H9 (cell line): ENCODE data around the gene IQSEC1. TPM values are rescaled to one million over a fixed set of nuclear protein-coding genes. Genes with fewer than 3 reads are reported as not detected.

Experiments used
- DNase-seq: peaks from one replicate; pipeline ENCODE4 v3.0.0-alpha.2; 2017
- H2AFZ ChIP-seq: one replicate; pipeline ENCODE4 v1.6.1; 2013; ENCODE audit warnings: mild to moderate bottlenecking, low read length, control low read depth, moderate library complexity
- H2AK5ac ChIP-seq: 2 replicates; pipeline ENCODE4 v1.6.1; 2013; ENCODE audit warnings: low read length, control low read depth, mixed read lengths; ENCODE audit not compliant: insufficient read length
- H2BK120ac ChIP-seq: one replicate; pipeline ENCODE4 v1.6.1; 2013; ENCODE audit warnings: low read depth, mild to moderate bottlenecking, low read length, control low read depth, inconsistent platforms; ENCODE audit not compliant: poor library complexity, severe bottlenecking
- H2BK12ac ChIP-seq: 2 replicates; pipeline ENCODE4 v1.6.1; 2013; ENCODE audit warnings: low read length, control low read depth, mixed read lengths, low read depth; ENCODE audit not compliant: insufficient read length
- H2BK15ac ChIP-seq: 2 replicates; pipeline ENCODE4 v1.6.1; 2013; ENCODE audit warnings: low read depth, low read length, control low read depth
- H2BK20ac ChIP-seq: one replicate; pipeline ENCODE4 v1.6.1; 2013; ENCODE audit warnings: low read depth, mild to moderate bottlenecking, low read length, control low read depth, inconsistent platforms; ENCODE audit not compliant: poor library complexity, severe bottlenecking
- H2BK5ac ChIP-seq: 2 replicates; pipeline ENCODE4 v1.6.1; 2013; ENCODE audit warnings: low read length, control low read depth, mixed read lengths; ENCODE audit not compliant: insufficient read length
- H3K14ac ChIP-seq: 2 replicates; pipeline ENCODE4 v1.6.1; 2013; ENCODE audit warnings: low read length, control low read depth; ENCODE audit not compliant: insufficient read depth
- H3K18ac ChIP-seq: 2 replicates; pipeline ENCODE4 v1.6.1; 2013; ENCODE audit warnings: low read depth, mild to moderate bottlenecking, mixed read lengths, low read length, control low read depth; ENCODE audit not compliant: insufficient read length
- H3K23ac ChIP-seq: 2 replicates; pipeline ENCODE4 v1.6.1; 2013; ENCODE audit warnings: low read length, control low read depth, mixed read lengths, low read depth; ENCODE audit not compliant: insufficient read length
- H3K23me2 ChIP-seq: 2 replicates; pipeline ENCODE4 v1.6.1; 2013; ENCODE audit warnings: low read depth, mild to moderate bottlenecking, mixed read lengths, low read length, control low read depth; ENCODE audit not compliant: insufficient read length, poor library complexity, severe bottlenecking
- H3K27ac ChIP-seq: 2 replicates; pipeline ENCODE4 v1.5.1; 2013; ENCODE audit warnings: low read length, control low read depth, mixed read lengths, low read depth; ENCODE audit not compliant: insufficient read length
- H3K27me3 ChIP-seq: 2 replicates; pipeline ENCODE4 v1.6.1; 2013; ENCODE audit warnings: low read length, control low read depth, inconsistent platforms; ENCODE audit not compliant: insufficient read depth
- H3K4ac ChIP-seq: 2 replicates; pipeline ENCODE4 v1.6.1; 2013; ENCODE audit warnings: low read depth, mild to moderate bottlenecking, control low read depth, inconsistent platforms, low read length, moderate library complexity
- H3K4me1 ChIP-seq: 2 replicates; pipeline ENCODE4 v1.6.1; 2013; ENCODE audit warnings: low read length, control low read depth, inconsistent platforms; ENCODE audit not compliant: insufficient read depth
- H3K4me2 ChIP-seq: 2 replicates; pipeline ENCODE4 v1.6.1; 2013; ENCODE audit warnings: low read length, control low read depth, mixed read lengths; ENCODE audit not compliant: insufficient read length, insufficient read depth
- H3K56ac ChIP-seq: 2 replicates; pipeline ENCODE4 v1.6.1; 2013; ENCODE audit warnings: low read depth, mild to moderate bottlenecking, mixed read lengths, low read length, control low read depth; ENCODE audit not compliant: insufficient read length
- H3K79me1 ChIP-seq: 2 replicates; pipeline ENCODE4 v1.6.1; 2013; ENCODE audit warnings: low read depth, mild to moderate bottlenecking, moderate library complexity, low read length, control low read depth, inconsistent platforms; ENCODE audit not compliant: insufficient read depth, poor library complexity, severe bottlenecking
- H3K79me2 ChIP-seq: 2 replicates; pipeline ENCODE4 v1.6.1; 2013; ENCODE audit warnings: low read length, control low read depth, inconsistent platforms; ENCODE audit not compliant: insufficient read depth
- H3K9ac ChIP-seq: 2 replicates; pipeline ENCODE4 v1.6.1; 2013; ENCODE audit warnings: low read length, control low read depth, mixed read lengths; ENCODE audit not compliant: insufficient read length; ENCODE audit errors: extremely low read depth
- H3K9me3 ChIP-seq: one replicate; pipeline ENCODE4 v1.6.1; 2013; ENCODE audit warnings: low read depth, low read length, inconsistent platforms; ENCODE audit not compliant: control insufficient read depth
- H3T11ph ChIP-seq: one replicate; pipeline ENCODE4 v1.6.1; 2013; ENCODE audit warnings: mild to moderate bottlenecking, low read length, control low read depth, inconsistent platforms
- H4K20me1 ChIP-seq: one replicate; pipeline ENCODE4 v1.6.1; 2013; ENCODE audit not compliant: control insufficient read depth, insufficient read length, insufficient read depth
- H4K5ac ChIP-seq: 2 replicates; pipeline ENCODE4 v1.6.1; 2013; ENCODE audit warnings: low read depth, mild to moderate bottlenecking, mixed read lengths, low read length, control low read depth; ENCODE audit not compliant: insufficient read length
- H4K8ac ChIP-seq: replicated peaks from 2 replicates; pipeline ENCODE4 v1.6.1; 2013; ENCODE audit warnings: low read length, control low read depth, mixed read lengths, low read depth; ENCODE audit not compliant: insufficient read length
- H4K91ac ChIP-seq: 2 replicates; pipeline ENCODE4 v1.6.1; 2013; ENCODE audit warnings: low read depth, mild to moderate bottlenecking, moderate library complexity, mixed read lengths, low read length, control low read depth; ENCODE audit not compliant: insufficient read length
- H3K27ac Mint-ChIP-seq, 3 experiments: 2 replicates in 2 of 3; 3 replicates in 1 of 3; pipeline ENCODE4 v1.8.0; 2020 to 2021; ENCODE audit warnings: mixed read lengths in 3 of 3, mild to moderate bottlenecking in 1 of 3, moderate library complexity in 1 of 3
- H3K27me3 Mint-ChIP-seq: 2 replicates; pipeline ENCODE4 v1.8.0; 2021; ENCODE audit warnings: low read depth, mild to moderate bottlenecking, moderate library complexity, mixed read lengths
- H3K36me3 Mint-ChIP-seq, 3 experiments: 2 replicates in 2 of 3; 3 replicates in 1 of 3; pipeline ENCODE4 v1.8.0; 2020 to 2021; ENCODE audit warnings: low read depth in 3 of 3, mixed read lengths in 3 of 3; ENCODE audit not compliant: insufficient read depth in 1 of 3
- H3K4me1 Mint-ChIP-seq, 2 experiments: 2 replicates each; pipeline ENCODE4 v1.8.0; 2020; ENCODE audit warnings: mixed read lengths in 2 of 2
- H3K4me3 Mint-ChIP-seq, 2 experiments: 2 replicates in 1 of 2; 3 replicates in 1 of 2; pipeline ENCODE4 v1.8.0; 2020 to 2021; ENCODE audit warnings: mild to moderate bottlenecking in 2 of 2, mixed read lengths in 2 of 2, moderate library complexity in 1 of 2
- H3K9me3 Mint-ChIP-seq, 2 experiments: 2 replicates in 1 of 2; 3 replicates in 1 of 2; pipeline ENCODE4 v1.8.0; 2020; ENCODE audit warnings: mild to moderate bottlenecking in 2 of 2, mixed read lengths in 2 of 2, moderate library complexity in 1 of 2
- WGBS: extraction: QIAGEN DNeasy Blood & Tissue Kit; methylation state at CpG from one replicate; pipeline ENCODE4 v1.1.7; 2013; ENCODE audit warnings: missing lambda C conversion rate, low lambda C conversion rate, mixed read lengths; ENCODE audit not compliant: insufficient read length; ENCODE audit errors: extremely low coverage; 5-methylcytosine and 5-hydroxymethylcytosine counted together
- total RNA-seq: library from RNA; stranded (reverse); gene quantifications from 2 replicates; pipeline ENCODE4 v1.2.1, GENCODE V29; 2021
- TF ChIP-seq, protein P1 (sequence below): fragments of 200-600 bp; sonication (generic); conservative IDR thresholded peaks from 3 replicates; pipeline ENCODE4 v1.8.0; 2021; ENCODE audit warnings: antibody characterized with exemption, mild to moderate bottlenecking

IQSEC1 gene
- total RNA-seq, 1 experiment from 2014 or later: 19.1 TPM

DNA sequence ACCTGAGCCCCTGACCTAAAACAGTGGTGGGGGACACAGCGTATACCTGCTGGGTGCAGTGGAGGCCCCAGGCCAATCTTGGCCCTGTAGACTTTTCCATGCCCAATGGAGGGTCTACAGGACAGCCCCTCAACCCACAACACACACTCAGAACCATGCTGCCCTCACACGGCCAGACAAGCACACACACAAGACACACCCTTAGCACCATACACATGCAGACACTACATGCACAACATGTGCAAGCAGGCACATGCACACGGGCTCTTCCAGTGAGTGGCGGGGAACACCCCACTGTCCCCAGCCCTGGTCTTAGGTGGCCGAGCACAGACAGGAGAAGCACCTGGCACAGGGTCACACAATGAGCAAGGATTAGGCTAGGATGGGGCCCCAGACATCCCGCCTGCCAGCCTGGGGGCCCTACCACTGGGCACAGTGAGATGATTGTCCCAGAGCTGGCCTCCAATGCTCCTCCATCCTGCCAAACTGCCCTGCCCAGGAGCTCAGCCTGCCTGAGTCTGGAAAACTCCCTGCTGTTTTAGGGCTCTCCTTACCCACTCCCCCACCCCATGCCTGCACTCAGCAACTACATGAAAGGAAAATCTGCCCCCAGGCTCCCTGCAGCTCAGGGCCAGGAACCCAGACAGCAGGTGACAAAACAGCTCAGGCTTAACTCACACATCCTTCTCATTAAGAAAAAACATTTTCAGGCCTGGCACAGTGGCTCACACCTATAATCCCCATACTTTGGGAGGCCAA lies 15.8 kb downstream of the IQSEC1 start:
- Histone ChIP-seq H3K4me2 (no peak overlapping the region), H3K56ac (no peak overlapping the region), H3K23ac (no peak overlapping the region), H3K4me1 (no peaks in the 10 kb centered on the region), H3K27me3 (no peaks in the 10 kb centered on the region; the same call in 1 of the 2 replicates), H2BK5ac (no peak overlapping the region), H3K23me2 (no peaks in the 10 kb centered on the region), H3K27ac (no peak overlapping the region), H4K91ac (no peak overlapping the region), H4K8ac (no peak overlapping the region), H4K20me1 (no peaks in the 10 kb centered on the region), H3K79me1 (no peaks in the 10 kb centered on the region), H3K18ac (no peak overlapping the region), H2BK120ac (no peak overlapping the region), H3K9me3 (no peaks in the 10 kb centered on the region), H2BK12ac (no peak overlapping the region), H2AFZ (no peak overlapping the region), H2AK5ac (no peak overlapping the region), H2BK15ac (no peak overlapping the region), H3T11ph (no peak overlapping the region), H2BK20ac (no peak overlapping the region), H3K14ac (no peak overlapping the region; the same call in 1 of the 2 replicates), H3K9ac (no peak overlapping the region), H3K79me2 (no peaks in the 10 kb centered on the region), H3K4ac (no peak overlapping the region), H4K5ac (no peak overlapping the region)
- Mint-ChIP-seq H3K4me1 (peaks cover 9 to 13% of the 10 kb centered on the region in 2 experiments), H3K36me3 (no peaks in the 10 kb centered on the region; a peak in 2 of 7 replicates), H3K9me3 (no peaks in the 10 kb centered on the region), H3K27me3 (no peaks in the 10 kb centered on the region; the same call in 1 of the 2 replicates), H3K27ac (peak overlapping the region in 2 of 3 experiments; percentile 4 to 61; a peak in 1 of 7 replicates), H3K4me3 (no peak overlapping the region)
- WGBS: no CpG with 5 or more reads among the region's 6 CpGs
- DNase-seq: no peak
- TF ChIP-seq, protein P1, sequence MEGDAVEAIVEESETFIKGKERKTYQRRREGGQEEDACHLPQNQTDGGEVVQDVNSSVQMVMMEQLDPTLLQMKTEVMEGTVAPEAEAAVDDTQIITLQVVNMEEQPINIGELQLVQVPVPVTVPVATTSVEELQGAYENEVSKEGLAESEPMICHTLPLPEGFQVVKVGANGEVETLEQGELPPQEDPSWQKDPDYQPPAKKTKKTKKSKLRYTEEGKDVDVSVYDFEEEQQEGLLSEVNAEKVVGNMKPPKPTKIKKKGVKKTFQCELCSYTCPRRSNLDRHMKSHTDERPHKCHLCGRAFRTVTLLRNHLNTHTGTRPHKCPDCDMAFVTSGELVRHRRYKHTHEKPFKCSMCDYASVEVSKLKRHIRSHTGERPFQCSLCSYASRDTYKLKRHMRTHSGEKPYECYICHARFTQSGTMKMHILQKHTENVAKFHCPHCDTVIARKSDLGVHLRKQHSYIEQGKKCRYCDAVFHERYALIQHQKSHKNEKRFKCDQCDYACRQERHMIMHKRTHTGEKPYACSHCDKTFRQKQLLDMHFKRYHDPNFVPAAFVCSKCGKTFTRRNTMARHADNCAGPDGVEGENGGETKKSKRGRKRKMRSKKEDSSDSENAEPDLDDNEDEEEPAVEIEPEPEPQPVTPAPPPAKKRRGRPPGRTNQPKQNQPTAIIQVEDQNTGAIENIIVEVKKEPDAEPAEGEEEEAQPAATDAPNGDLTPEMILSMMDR: 0 out of 3 replicates have a peak, but pooled peaks have one; percentile 15
